A549 (cell line): ENCODE results near the gene KHDC4.

ENCODE experiments used
- CHD2 ChIP-seq: fragments of 150-350 bp; IDR thresholded peaks from 2 replicates; pipeline ENCODE4 v1.6.1; 2014; ENCODE audit warnings: low read length; ENCODE audit not compliant: partially characterized antibody
- JUN ChIP-seq, 2 experiments: fragments of >200 bp; sonication (Bioruptor Twin); formaldehyde crosslinking; IDR thresholded peaks; 2 replicates in 1 of 2; 3 replicates in 1 of 2; pipeline ENCODE4 v1.6.1; 2016 to 2017
- KDM1A ChIP-seq: fragments of 200-600 bp; sonication (generic); IDR thresholded peaks from 2 replicates; pipeline ENCODE4 v1.6.1; 2016; ENCODE audit warnings: low read depth, mild to moderate bottlenecking
- NPAS2 ChIP-seq: fragments of 250-450 bp; sonication (Bioruptor Pico); IDR thresholded peaks from 2 replicates; pipeline ENCODE4 v1.8.0; 2022; ENCODE audit warnings: mild to moderate bottlenecking, moderate library complexity, borderline replicate concordance
- POLR2AphosphoS2 ChIP-seq: conservative IDR thresholded peaks from 2 replicates; pipeline ENCODE4 v1.6.1; 2012; ENCODE audit warnings: low read length, improper control_type of control experiment, inconsistent platforms
- RCOR1 ChIP-seq: fragments of 150-350 bp; IDR thresholded peaks from 2 replicates; pipeline ENCODE4 v1.6.1; 2014; ENCODE audit warnings: antibody characterized with exemption, low read length, low read depth
- TF ChIP-seq, protein P1 (sequence below): fragments of 200-600 bp; sonication (generic); IDR thresholded peaks from 2 replicates; pipeline ENCODE4 v1.6.1; 2016; ENCODE audit warnings: antibody characterized with exemption, mild to moderate bottlenecking, moderate library complexity
- TF ChIP-seq, protein P2 (sequence below): fragments of >200 bp; sonication (Bioruptor Twin); formaldehyde crosslinking; IDR thresholded peaks from 3 replicates; pipeline ENCODE4 v1.5.1; 2016

DNA sequence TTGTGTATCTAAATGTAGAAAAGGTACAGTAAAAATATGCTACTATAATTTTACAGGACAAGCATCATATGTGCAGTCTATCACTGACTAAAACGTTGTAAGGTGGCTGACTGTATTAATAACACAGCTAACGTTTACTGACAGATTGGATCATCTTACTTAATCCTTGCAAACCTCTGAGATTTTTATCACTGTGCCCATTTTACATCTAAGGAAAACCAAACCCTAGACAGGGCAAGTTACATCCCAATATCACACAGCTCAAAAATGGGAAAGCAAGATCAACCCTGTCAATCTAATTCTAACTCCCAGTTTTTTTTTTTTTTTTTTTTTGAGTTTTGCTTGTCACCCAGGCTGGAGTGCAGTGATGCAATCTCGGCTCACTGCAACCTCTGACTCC lies 15.6 kb downstream of the KHDC4 start:
- TF ChIP-seq RCOR1 (no peak), NPAS2 (no peak), CHD2 (no peak), POLR2AphosphoS2 (no peak), JUN (IDR thresholded peaks at IDR 0.05) (no peak), KDM1A (no peak)
- TF ChIP-seq, protein P1, sequence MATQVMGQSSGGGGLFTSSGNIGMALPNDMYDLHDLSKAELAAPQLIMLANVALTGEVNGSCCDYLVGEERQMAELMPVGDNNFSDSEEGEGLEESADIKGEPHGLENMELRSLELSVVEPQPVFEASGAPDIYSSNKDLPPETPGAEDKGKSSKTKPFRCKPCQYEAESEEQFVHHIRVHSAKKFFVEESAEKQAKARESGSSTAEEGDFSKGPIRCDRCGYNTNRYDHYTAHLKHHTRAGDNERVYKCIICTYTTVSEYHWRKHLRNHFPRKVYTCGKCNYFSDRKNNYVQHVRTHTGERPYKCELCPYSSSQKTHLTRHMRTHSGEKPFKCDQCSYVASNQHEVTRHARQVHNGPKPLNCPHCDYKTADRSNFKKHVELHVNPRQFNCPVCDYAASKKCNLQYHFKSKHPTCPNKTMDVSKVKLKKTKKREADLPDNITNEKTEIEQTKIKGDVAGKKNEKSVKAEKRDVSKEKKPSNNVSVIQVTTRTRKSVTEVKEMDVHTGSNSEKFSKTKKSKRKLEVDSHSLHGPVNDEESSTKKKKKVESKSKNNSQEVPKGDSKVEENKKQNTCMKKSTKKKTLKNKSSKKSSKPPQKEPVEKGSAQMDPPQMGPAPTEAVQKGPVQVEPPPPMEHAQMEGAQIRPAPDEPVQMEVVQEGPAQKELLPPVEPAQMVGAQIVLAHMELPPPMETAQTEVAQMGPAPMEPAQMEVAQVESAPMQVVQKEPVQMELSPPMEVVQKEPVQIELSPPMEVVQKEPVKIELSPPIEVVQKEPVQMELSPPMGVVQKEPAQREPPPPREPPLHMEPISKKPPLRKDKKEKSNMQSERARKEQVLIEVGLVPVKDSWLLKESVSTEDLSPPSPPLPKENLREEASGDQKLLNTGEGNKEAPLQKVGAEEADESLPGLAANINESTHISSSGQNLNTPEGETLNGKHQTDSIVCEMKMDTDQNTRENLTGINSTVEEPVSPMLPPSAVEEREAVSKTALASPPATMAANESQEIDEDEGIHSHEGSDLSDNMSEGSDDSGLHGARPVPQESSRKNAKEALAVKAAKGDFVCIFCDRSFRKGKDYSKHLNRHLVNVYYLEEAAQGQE, result no peak
- TF ChIP-seq, protein P2, sequence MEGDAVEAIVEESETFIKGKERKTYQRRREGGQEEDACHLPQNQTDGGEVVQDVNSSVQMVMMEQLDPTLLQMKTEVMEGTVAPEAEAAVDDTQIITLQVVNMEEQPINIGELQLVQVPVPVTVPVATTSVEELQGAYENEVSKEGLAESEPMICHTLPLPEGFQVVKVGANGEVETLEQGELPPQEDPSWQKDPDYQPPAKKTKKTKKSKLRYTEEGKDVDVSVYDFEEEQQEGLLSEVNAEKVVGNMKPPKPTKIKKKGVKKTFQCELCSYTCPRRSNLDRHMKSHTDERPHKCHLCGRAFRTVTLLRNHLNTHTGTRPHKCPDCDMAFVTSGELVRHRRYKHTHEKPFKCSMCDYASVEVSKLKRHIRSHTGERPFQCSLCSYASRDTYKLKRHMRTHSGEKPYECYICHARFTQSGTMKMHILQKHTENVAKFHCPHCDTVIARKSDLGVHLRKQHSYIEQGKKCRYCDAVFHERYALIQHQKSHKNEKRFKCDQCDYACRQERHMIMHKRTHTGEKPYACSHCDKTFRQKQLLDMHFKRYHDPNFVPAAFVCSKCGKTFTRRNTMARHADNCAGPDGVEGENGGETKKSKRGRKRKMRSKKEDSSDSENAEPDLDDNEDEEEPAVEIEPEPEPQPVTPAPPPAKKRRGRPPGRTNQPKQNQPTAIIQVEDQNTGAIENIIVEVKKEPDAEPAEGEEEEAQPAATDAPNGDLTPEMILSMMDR, result no peak
